Prostate gland (tissue), 2 donors: ENCODE results near the gene ZC3H12C.

Experiments
- CTCF ChIP-seq, 4 experiments: fragments of 200-600 bp in 2 of 4; fragments of 450-650 bp in 2 of 4; sonication (generic) in 2 of 4; IDR thresholded peaks; 1 replicate in 3 of 4; 2 replicates in 1 of 4; pipeline ENCODE4 v1.5.1; 2016 to 2019; ENCODE audit warnings: antibody characterized with exemption in 4 of 4, mild to moderate bottlenecking in 2 of 4, moderate library complexity in 2 of 4
- POLR2A ChIP-seq: fragments of 450-650 bp; IDR thresholded peaks from one replicate; pipeline ENCODE4 v1.6.1; 2016; ENCODE audit warnings: antibody characterized with exemption, mild to moderate bottlenecking
- POLR2AphosphoS5 ChIP-seq: sonication (generic); formaldehyde crosslinking; IDR thresholded peaks from one replicate; pipeline ENCODE4 v1.6.1; 2017; ENCODE audit warnings: antibody characterized with exemption

- no peak for TF ChIP-seq CTCF (IDR thresholded peaks at IDR 0.05)
- no peak for TF ChIP-seq POLR2A
- no peak for TF ChIP-seq POLR2AphosphoS5
Observed at GRCh38 chr11:110076371-110076965, 16.7 kb upstream of the ZC3H12C start.
